ENCODE data around the gene CREG2.

Gene CREG2

DNA sequence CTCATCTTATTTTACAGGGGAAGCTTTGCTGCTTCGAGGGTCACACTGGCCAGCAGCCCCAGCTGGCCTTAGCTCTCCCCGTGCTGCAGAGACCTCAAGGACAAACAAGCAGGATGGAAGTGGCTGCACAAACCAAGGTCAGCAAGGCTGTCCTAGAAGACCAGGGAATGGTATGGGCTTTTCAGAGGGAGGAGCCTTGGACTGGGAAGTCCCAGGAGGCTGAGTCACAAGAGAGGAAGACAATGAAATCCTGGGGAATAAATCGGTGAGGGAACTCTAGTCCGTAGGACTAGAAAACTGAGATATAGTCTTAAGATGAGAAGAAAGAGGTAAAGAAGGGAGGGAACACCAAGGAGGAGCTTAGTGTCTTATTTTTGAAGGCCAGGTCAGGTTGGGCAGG lies 15.7 kb downstream of the CREG2 start:
- Histone ChIP-seq H3K9ac (ENCODE audit: low read depth, low read length, poor library complexity) (no peak overlapping the region), H2BK15ac (ENCODE audit: low read length) (no peak overlapping the region), H2BK5ac (ENCODE audit: low read length) (no peak overlapping the region), H3K27me3 (ENCODE audit: control insufficient read depth in 3 of 3, insufficient read depth in 3 of 3, low read depth in 1 of 3, low read length in 3 of 3) (no peaks in the 10 kb centered on the region), H3K23ac (ENCODE audit: low read depth, low read length, poor library complexity) (no peak overlapping the region), H3K4ac (ENCODE audit: low read length) (no peak overlapping the region), H4K91ac (ENCODE audit: low read depth, low read length, poor library complexity) (no peak overlapping the region), H2BK12ac (ENCODE audit: low read length) (no peak overlapping the region), H3K79me1 (ENCODE audit: low read depth, low read length) (no peaks in the 10 kb centered on the region), H3K18ac (ENCODE audit: low read length) (no peak overlapping the region), H3K36me3 (replicated peaks in 1 of 2; ENCODE audit: control insufficient read depth in 2 of 2, insufficient read depth in 2 of 2, low read length in 2 of 2) (no peaks in the 10 kb centered on the region), H3K4me1 (ENCODE audit: control insufficient read depth in 2 of 2, insufficient read depth in 1 of 2, low read depth in 1 of 2, low read length in 2 of 2) (peaks cover 6 to 9% of the 10 kb centered on the region in 2 donors), H3K4me3 (ENCODE audit: low read length in 2 of 2) (no peak overlapping the region), H2AFZ (ENCODE audit: low read length) (no peak overlapping the region), H2AK5ac (ENCODE audit: low read depth, low read length) (no peak overlapping the region), H4K8ac (ENCODE audit: low read depth, low read length) (no peak overlapping the region), H3K27ac (replicated peaks; ENCODE audit: low read length) (no peak overlapping the region), H3K4me2 (ENCODE audit: insufficient read depth, low read length, poor library complexity, severe bottlenecking) (no peak overlapping the region), H3K14ac (ENCODE audit: low read length) (no peak overlapping the region), H2BK120ac (ENCODE audit: low read depth, low read length) (no peak overlapping the region), H3K9me3 (replicated peaks in 1 of 2; ENCODE audit: control insufficient read depth in 2 of 2, insufficient read depth in 1 of 2, low read depth in 1 of 2, low read length in 2 of 2) (no peaks in the 10 kb centered on the region)
- no peak for DNase-seq (ENCODE audit: low spot score)
- no CpG with 5 or more reads among the region's 4 CpGs for WGBS, 2 donors (ENCODE audit: extremely low coverage in 2 of 2, insufficient read length in 2 of 2, insufficient replicate concordance in 1 of 2)

GRCh38 chr2:101369100-101369499 lies 18.2 kb downstream of the CREG2 start:
- H2BK120ac ChIP-seq (ENCODE audit: low read depth, low read length): no peak overlapping the region
- H4K91ac ChIP-seq (ENCODE audit: low read depth, low read length, poor library complexity): no peak overlapping the region
- H2BK15ac ChIP-seq (ENCODE audit: low read length): no peak overlapping the region
- H3K4me2 ChIP-seq (ENCODE audit: insufficient read depth, low read length, poor library complexity, severe bottlenecking): no peak overlapping the region
- no peak overlapping the region for H3K4me3 ChIP-seq (ENCODE audit: low read length in 2 of 2)
- no peak overlapping the region for H3K18ac ChIP-seq (ENCODE audit: low read length)
- peaks cover 6 to 9% of the 10 kb centered on the region in 2 donors for H3K4me1 ChIP-seq (ENCODE audit: control insufficient read depth in 2 of 2, insufficient read depth in 1 of 2, low read depth in 1 of 2, low read length in 2 of 2)
- H3K79me1 ChIP-seq (ENCODE audit: low read depth, low read length): no peaks in the 10 kb centered on the region
- no peaks in the 10 kb centered on the region for H3K36me3 ChIP-seq (replicated peaks in 1 of 2; ENCODE audit: control insufficient read depth in 2 of 2, insufficient read depth in 2 of 2, low read length in 2 of 2)
- no peak overlapping the region for H2AFZ ChIP-seq (ENCODE audit: low read length)
- H3K4ac ChIP-seq (ENCODE audit: low read length): no peak overlapping the region
- no peak overlapping the region for H3K9ac ChIP-seq (ENCODE audit: low read depth, low read length, poor library complexity)
- H4K8ac ChIP-seq (ENCODE audit: low read depth, low read length): no peak overlapping the region
- H2BK5ac ChIP-seq (ENCODE audit: low read length): no peak overlapping the region
- no CpG with 5 or more reads among the region's 4 CpGs for WGBS, 2 donors (ENCODE audit: extremely low coverage in 2 of 2, insufficient read length in 2 of 2, insufficient replicate concordance in 1 of 2)
- H3K27me3 ChIP-seq (ENCODE audit: control insufficient read depth in 3 of 3, insufficient read depth in 3 of 3, low read depth in 1 of 3, low read length in 3 of 3): no peaks in the 10 kb centered on the region
- H3K14ac ChIP-seq (ENCODE audit: low read length): no peak overlapping the region
- no peaks in the 10 kb centered on the region for H3K9me3 ChIP-seq (replicated peaks in 1 of 2; ENCODE audit: control insufficient read depth in 2 of 2, insufficient read depth in 1 of 2, low read depth in 1 of 2, low read length in 2 of 2)
- no peak for DNase-seq (ENCODE audit: low spot score)
- no peak overlapping the region for H2AK5ac ChIP-seq (ENCODE audit: low read depth, low read length)
- no peak overlapping the region for H3K27ac ChIP-seq (replicated peaks; ENCODE audit: low read length)
- H2BK12ac ChIP-seq (ENCODE audit: low read length): no peak overlapping the region
- no peak overlapping the region for H3K23ac ChIP-seq (ENCODE audit: low read depth, low read length, poor library complexity)

- Histone ChIP-seq H3K14ac (ENCODE audit: low read length) (peak overlapping the region; percentile 63), H2BK5ac (ENCODE audit: low read length) (no peak overlapping the region), H4K8ac (ENCODE audit: low read depth, low read length) (no peak overlapping the region), H3K27me3 (ENCODE audit: control insufficient read depth in 3 of 3, insufficient read depth in 3 of 3, low read depth in 1 of 3, low read length in 3 of 3) (no peaks in the 10 kb centered on the region), H2BK12ac (ENCODE audit: low read length) (no peak overlapping the region), H3K36me3 (replicated peaks in 1 of 2; ENCODE audit: control insufficient read depth in 2 of 2, insufficient read depth in 2 of 2, low read length in 2 of 2) (no peaks in the 10 kb centered on the region), H3K27ac (replicated peaks; ENCODE audit: low read length) (no peak overlapping the region), H2AK5ac (ENCODE audit: low read depth, low read length) (no peak overlapping the region), H3K18ac (ENCODE audit: low read length) (no peak overlapping the region), H2BK120ac (ENCODE audit: low read depth, low read length) (no peak overlapping the region), H3K4ac (ENCODE audit: low read length) (no peak overlapping the region), H3K79me1 (ENCODE audit: low read depth, low read length) (no peaks in the 10 kb centered on the region), H3K4me2 (ENCODE audit: insufficient read depth, low read length, poor library complexity, severe bottlenecking) (no peak overlapping the region), H4K91ac (ENCODE audit: low read depth, low read length, poor library complexity) (no peak overlapping the region), H3K9me3 (replicated peaks in 1 of 2; ENCODE audit: control insufficient read depth in 2 of 2, insufficient read depth in 1 of 2, low read depth in 1 of 2, low read length in 2 of 2) (no peaks in the 10 kb centered on the region), H3K4me1 (ENCODE audit: control insufficient read depth in 2 of 2, insufficient read depth in 1 of 2, low read depth in 1 of 2, low read length in 2 of 2) (peaks cover 6 to 9% of the 10 kb centered on the region in 2 donors), H3K23ac (ENCODE audit: low read depth, low read length, poor library complexity) (no peak overlapping the region), H2BK15ac (ENCODE audit: low read length) (no peak overlapping the region), H3K9ac (ENCODE audit: low read depth, low read length, poor library complexity) (no peak overlapping the region), H3K4me3 (ENCODE audit: low read length in 2 of 2) (no peak overlapping the region), H2AFZ (ENCODE audit: low read length) (no peak overlapping the region)
- WGBS, 2 donors (ENCODE audit: extremely low coverage in 2 of 2, insufficient read length in 2 of 2, insufficient replicate concordance in 1 of 2): no CpG with 5 or more reads among the region's 5 CpGs
- DNase-seq (ENCODE audit: low spot score): no peak
Observed at GRCh38 chr2:101368376-101368775, 18.9 kb downstream of the CREG2 start.

- H2BK15ac ChIP-seq (ENCODE audit: low read length): no peak overlapping the region
- H3K4me1 ChIP-seq (ENCODE audit: control insufficient read depth in 2 of 2, insufficient read depth in 1 of 2, low read depth in 1 of 2, low read length in 2 of 2): peaks cover 6 to 9% of the 10 kb centered on the region in 2 donors
- H2BK120ac ChIP-seq (ENCODE audit: low read depth, low read length): no peak overlapping the region
- no peaks in the 10 kb centered on the region for H3K36me3 ChIP-seq (replicated peaks in 1 of 2; ENCODE audit: control insufficient read depth in 2 of 2, insufficient read depth in 2 of 2, low read length in 2 of 2)
- no peak overlapping the region for H3K9ac ChIP-seq (ENCODE audit: low read depth, low read length, poor library complexity)
- no peak overlapping the region for H3K4ac ChIP-seq (ENCODE audit: low read length)
- no peaks in the 10 kb centered on the region for H3K79me1 ChIP-seq (ENCODE audit: low read depth, low read length)
- H2AFZ ChIP-seq (ENCODE audit: low read length): no peak overlapping the region
- H3K4me2 ChIP-seq (ENCODE audit: insufficient read depth, low read length, poor library complexity, severe bottlenecking): no peak overlapping the region
- no peak overlapping the region for H2BK5ac ChIP-seq (ENCODE audit: low read length)
- no peaks in the 10 kb centered on the region for H3K27me3 ChIP-seq (ENCODE audit: control insufficient read depth in 3 of 3, insufficient read depth in 3 of 3, low read depth in 1 of 3, low read length in 3 of 3)
- WGBS, 2 donors (ENCODE audit: extremely low coverage in 2 of 2, insufficient read length in 2 of 2, insufficient replicate concordance in 1 of 2): no CpG with 5 or more reads among the region's 5 CpGs
- H2AK5ac ChIP-seq (ENCODE audit: low read depth, low read length): no peak overlapping the region
- no peak for DNase-seq (ENCODE audit: low spot score)
- no peak overlapping the region for H3K14ac ChIP-seq (ENCODE audit: low read length)
- no peak overlapping the region for H3K27ac ChIP-seq (replicated peaks; ENCODE audit: low read length)
- H2BK12ac ChIP-seq (ENCODE audit: low read length): no peak overlapping the region
- peak overlapping the region; percentile 78 for H3K18ac ChIP-seq (ENCODE audit: low read length)
- no peak overlapping the region for H4K8ac ChIP-seq (ENCODE audit: low read depth, low read length)
- no peak overlapping the region for H3K23ac ChIP-seq (ENCODE audit: low read depth, low read length, poor library complexity)
- H4K91ac ChIP-seq (ENCODE audit: low read depth, low read length, poor library complexity): no peak overlapping the region
- H3K4me3 ChIP-seq (ENCODE audit: low read length in 2 of 2): no peak overlapping the region
- H3K9me3 ChIP-seq (replicated peaks in 1 of 2; ENCODE audit: control insufficient read depth in 2 of 2, insufficient read depth in 1 of 2, low read depth in 1 of 2, low read length in 2 of 2): no peaks in the 10 kb centered on the region
Observed at GRCh38 chr2:101367508-101367907, 19.8 kb downstream of the CREG2 start.
